GM12864 (cell line): ENCODE results near the gene WDR18.

Source experiments
- DNase-seq: peaks from one replicate; pipeline ENCODE4 v3.0.0-alpha.2; 2011; ENCODE audit warnings: low read depth
- H3K4me3 ChIP-seq: 2 replicates; pipeline ENCODE4 v1.5.1; 2011; ENCODE audit warnings: mild to moderate bottlenecking, low read depth, low read length, control low read depth
- CTCF ChIP-seq: IDR thresholded peaks from 2 replicates; pipeline ENCODE4 v1.5.1; 2011; ENCODE audit warnings: low read depth, mild to moderate bottlenecking, moderate library complexity, low read length, control low read depth, inconsistent platforms; ENCODE audit errors: missing control alignments

The WDR18 gene

DNA sequence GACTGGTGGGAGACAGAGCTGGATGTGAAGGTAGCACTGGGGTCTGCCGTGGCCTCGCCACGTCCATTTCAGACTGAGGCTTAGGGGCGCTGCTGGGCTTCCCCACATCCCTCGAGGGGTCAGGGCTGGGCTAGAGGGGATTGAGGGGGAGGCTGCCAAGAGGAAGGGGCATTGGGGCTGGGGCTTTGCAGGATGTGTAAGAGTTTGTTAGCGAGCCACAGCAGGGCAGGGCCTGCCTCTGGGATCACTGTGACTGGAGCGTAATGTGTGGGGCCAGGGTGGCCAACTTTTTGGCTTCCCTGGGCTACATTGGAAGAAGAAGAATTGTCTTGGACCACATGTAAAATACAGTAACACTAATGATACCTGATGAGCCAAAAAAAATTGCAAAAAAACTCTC, 44.2 kb upstream of the WDR18 start:
- TF ChIP-seq CTCF: no peak
- no peak for DNase-seq
- H3K4me3 ChIP-seq: no peak overlapping the region; the same call in 1 of the 2 replicates

DNA sequence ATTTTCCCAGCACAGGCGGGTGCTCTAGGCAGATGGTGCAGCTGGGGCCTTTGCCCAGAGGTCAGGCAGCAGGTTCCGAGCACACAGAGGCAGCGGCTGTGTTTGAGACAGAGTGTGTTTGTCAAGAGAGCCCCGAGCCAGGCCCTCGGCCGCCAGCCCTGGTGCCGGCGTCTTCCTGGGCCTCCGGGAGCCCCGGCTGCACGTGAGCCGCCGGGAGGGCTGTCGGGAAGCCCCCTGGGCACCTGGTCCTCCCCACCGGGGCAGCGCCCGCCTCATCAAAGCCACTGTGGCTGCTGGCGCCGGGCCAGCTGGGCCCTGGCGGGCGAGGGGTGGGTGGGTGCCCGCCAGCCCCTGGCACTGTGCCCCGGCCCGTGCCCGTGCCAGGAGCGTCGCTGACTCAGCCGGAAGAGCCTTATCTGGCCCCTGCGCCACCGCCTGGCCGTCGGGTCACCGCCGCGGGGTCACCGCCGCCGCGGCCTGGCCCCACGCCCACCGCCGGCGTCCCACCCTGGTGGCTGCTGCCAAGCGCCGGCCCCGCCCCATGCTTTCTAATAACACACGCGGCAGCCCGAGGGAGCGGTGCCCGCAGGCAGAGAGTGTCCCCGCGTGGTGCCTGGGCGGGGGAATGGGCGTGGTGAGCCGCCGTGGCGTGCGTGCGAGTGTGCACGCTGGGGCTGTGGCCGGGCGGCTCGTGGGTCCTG, 43.4 kb upstream of the WDR18 start:
- peak overlapping the region; percentile 37 for H3K4me3 ChIP-seq

GRCh38 chr19:941292-942132, 42.6 kb upstream of the WDR18 start:
- no peak for TF ChIP-seq CTCF

More for the DNA sequence above, 43.4 kb upstream of the WDR18 start:
- no peak for DNase-seq
- no peak for TF ChIP-seq CTCF

DNA sequence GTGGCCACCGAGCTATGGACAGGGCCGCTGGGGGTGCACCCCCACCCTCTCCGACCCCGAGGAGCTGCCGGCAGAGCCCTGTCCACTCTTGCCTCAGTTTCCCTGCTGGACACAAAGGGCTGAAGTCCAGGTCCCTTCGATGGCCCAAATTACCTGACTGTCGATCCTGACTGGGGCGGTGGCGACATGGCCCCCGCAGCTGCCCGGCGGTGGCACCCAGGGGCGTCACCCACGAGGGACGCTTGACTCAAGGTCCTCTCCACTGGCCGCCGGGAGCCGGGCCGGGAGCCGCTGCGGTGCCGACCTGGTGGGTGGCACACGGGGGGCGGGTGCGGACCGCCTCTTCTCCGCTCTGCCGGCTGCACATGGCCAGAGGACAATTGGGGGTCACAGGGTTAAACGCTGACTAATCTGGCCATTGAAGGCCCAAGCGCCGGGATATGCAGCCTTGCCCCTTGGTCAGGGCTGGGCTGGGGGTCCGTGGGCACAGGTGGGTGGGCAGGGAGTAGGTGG, 42.0 kb upstream of the WDR18 start:
- no peak for DNase-seq
- no peak for TF ChIP-seq CTCF
- H3K4me3 ChIP-seq: no peak overlapping the region

More at GRCh38 chr19:941292-942132, 42.6 kb upstream of the WDR18 start:
- peak overlapping the region; percentile 37 for H3K4me3 ChIP-seq
- no peak for DNase-seq

DNA sequence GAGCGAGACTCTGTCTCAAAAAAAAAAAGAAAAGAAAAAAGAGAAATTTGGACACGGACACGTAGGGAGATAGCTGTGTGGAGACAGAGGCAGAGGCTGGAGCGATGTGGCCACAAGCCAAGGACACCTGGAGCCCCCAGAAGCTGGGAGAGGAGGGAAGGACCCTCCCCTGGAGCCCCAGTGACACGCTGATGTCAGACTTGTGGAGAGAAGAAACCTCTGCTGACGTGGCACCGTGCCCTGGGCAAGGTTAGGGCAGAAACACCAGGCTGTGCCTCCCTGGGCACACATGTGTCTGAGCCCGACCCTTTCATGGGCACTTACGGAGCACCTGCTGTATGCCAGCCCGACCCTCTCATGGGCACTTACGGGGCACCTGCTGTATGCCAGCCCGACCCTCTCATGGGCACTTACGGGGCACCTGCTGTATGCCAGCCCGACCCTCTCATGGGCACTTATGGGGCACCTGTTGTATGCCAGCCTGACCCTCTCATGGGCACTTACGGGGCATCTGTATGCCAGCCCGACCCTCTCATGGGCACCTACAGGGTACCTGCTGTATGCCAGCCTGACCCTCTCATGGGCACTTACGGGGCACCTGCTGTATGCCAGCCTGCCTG, 40.5 kb upstream of the WDR18 start:
- H3K4me3 ChIP-seq: no peak overlapping the region
- no peak for DNase-seq
- no peak for TF ChIP-seq CTCF

GRCh38 chr19:944171-944567, 40.0 kb upstream of the WDR18 start:
- no peak for DNase-seq
- TF ChIP-seq CTCF: no peak
- no peak overlapping the region for H3K4me3 ChIP-seq
